RWPE1 (cell line): ENCODE data around the gene RAN.

Experiments
- CTCF ChIA-PET: fragments of 350-600 bp; sonication (Branson Sonifier 250); formaldehyde crosslinking; extraction: SDS; loops from one replicate; lab custom pipeline; 2021; lab: Yijun Ruan, JAX
- POLR2A ChIA-PET: fragments of 400-600 bp; formaldehyde crosslinking; extraction: SDS; loops from one replicate; lab custom pipeline; 2020; ENCODE audit warnings: antibody characterized with exemption; ENCODE audit not compliant: low non-redundant PET; lab: Yijun Ruan, JAX
- DNase-seq: peaks from one replicate; pipeline ENCODE4 v3.0.0; 2012; ENCODE audit warnings: low spot score
- H3K27ac ChIP-seq: fragments of 450-650 bp; 2 replicates; pipeline ENCODE4 v1.5.1; 2017
- TF ChIP-seq, protein P1 (sequence below): fragments of 450-650 bp; conservative IDR thresholded peaks from 2 replicates; pipeline ENCODE4 v1.5.1; 2017; ENCODE audit warnings: low read depth, mild to moderate bottlenecking

The RAN gene

GRCh38 chr12:130924966-130925665, 53.2 kb downstream of the RAN start:
- ChIA-PET POLR2A (no interaction called here), CTCF (interaction anchor here (1.0 kb wide), 1 partner anchor 9 kb away, joined by 10 read pairs; no protein-coding TSS in a partner anchor)
- DNase-seq = no peak
- TF ChIP-seq, protein P1, sequence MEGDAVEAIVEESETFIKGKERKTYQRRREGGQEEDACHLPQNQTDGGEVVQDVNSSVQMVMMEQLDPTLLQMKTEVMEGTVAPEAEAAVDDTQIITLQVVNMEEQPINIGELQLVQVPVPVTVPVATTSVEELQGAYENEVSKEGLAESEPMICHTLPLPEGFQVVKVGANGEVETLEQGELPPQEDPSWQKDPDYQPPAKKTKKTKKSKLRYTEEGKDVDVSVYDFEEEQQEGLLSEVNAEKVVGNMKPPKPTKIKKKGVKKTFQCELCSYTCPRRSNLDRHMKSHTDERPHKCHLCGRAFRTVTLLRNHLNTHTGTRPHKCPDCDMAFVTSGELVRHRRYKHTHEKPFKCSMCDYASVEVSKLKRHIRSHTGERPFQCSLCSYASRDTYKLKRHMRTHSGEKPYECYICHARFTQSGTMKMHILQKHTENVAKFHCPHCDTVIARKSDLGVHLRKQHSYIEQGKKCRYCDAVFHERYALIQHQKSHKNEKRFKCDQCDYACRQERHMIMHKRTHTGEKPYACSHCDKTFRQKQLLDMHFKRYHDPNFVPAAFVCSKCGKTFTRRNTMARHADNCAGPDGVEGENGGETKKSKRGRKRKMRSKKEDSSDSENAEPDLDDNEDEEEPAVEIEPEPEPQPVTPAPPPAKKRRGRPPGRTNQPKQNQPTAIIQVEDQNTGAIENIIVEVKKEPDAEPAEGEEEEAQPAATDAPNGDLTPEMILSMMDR = no peak
- H3K27ac ChIP-seq = no peak overlapping the region

DNA sequence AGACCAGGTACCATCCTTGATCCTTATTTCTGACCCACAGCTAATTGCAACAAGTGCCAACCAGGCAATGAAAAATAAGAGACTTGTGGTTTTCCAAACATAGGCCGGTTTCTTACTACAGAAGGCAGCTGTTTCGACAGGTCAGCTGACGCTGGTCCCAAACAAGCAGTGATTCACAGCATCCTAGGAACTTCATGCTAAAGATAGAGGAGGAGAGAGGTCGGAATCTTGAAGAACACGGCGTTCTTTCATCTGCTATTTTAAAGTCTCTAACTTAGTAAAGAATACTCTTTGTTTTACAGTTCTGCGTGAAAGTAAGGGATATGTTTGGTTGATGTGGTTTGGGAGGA, 53.8 kb downstream of the RAN start:
- no peak for DNase-seq
- ChIA-PET POLR2A (no interaction called here), CTCF (no interaction called here)
- H3K27ac ChIP-seq = no peak overlapping the region
- TF ChIP-seq, protein P1 = no peak
